ENCODE measurements around the gene ZNF85. TPM values are rescaled to one million over a fixed set of nuclear protein-coding genes. Genes with fewer than 3 reads are reported as not detected.
"Not testable (repeated sequence)": the region's sequence is repeated elsewhere in the genome, so short reads cannot be mapped to it uniquely, and the experiment has no call there.

ZNF85 gene
- total and polyA plus RNA-seq, 2 experiments from 2014 or later = 18.3 to 28.8 TPM

GRCh38 chr19:20928371-20928770 is 5.3 kb downstream of the ZNF85 start:
- Mint-ChIP-seq H3K9me3 (peaks cover 3% of the 10 kb centered on the region; the same call in 1 of the 3 replicates), H3K4me1 (peaks cover 12% of the 10 kb centered on the region), H3K27me3 (ENCODE audit: insufficient read depth, low read depth, poor library complexity) (peaks cover 3% of the 10 kb centered on the region), H3K27ac (peak overlapping the region; percentile 50; the same call in 1 of the 2 replicates), H3K36me3 (ENCODE audit: low read depth) (peaks cover 45% of the 10 kb centered on the region), H3K4me3 (no peak overlapping the region)
- TF ChIP-seq POLR2AphosphoS5 (IDR thresholded peaks at IDR 0.05; ENCODE audit: low read depth) (no peak), ZNF114 (CRISPR knock-in tag; IDR thresholded peaks at IDR 0.05) (no peak), ZNF331 (CRISPR knock-in tag; IDR thresholded peaks at IDR 0.05; ENCODE audit: low read depth) (no peak), CREB1 (CRISPR knock-in tag; IDR thresholded peaks at IDR 0.05; ENCODE audit: low read depth) (no peak), EZH2phosphoT487 (IDR thresholded peaks at IDR 0.05; ENCODE audit: unreplicated experiment) (no peak), REST (IDR thresholded peaks at IDR 0.05; ENCODE audit: unreplicated experiment) (no peak), ETS1 (IDR thresholded peaks at IDR 0.05) (no peak)
- no peaks in the 10 kb centered on the region for H3F3A ChIP-seq (replicated peaks; ENCODE audit: low read depth)
- no peak for ATAC-seq
- no peaks in the 10 kb centered on the region; the same call in 1 of the 2 replicates for H4K20me1 ChIP-seq (replicated peaks; ENCODE audit: insufficient read depth)
- H3K27me3 ChIP-seq (ENCODE audit: insufficient read depth) = no peaks in the 10 kb centered on the region
- no peak overlapping the region for H3K27ac ChIP-seq (ENCODE audit: low read depth)
- H3K79me2 ChIP-seq (replicated peaks; ENCODE audit: insufficient read depth) = peaks cover 96% of the 10 kb centered on the region
- peaks cover 9% of the 10 kb centered on the region for H3K9me2 ChIP-seq (ENCODE audit: insufficient read depth)
- 0 out of 2 replicates have a peak, but pooled peaks cover 7% of the 10 kb centered on the region for H3K4me1 ChIP-seq (ENCODE audit: insufficient read depth)
- H2AFZ ChIP-seq = no peak overlapping the region
- DNase-seq (ENCODE audit: low spot score) = no peak
- H3K4me3 ChIP-seq = no peak overlapping the region
- no peak overlapping the region for H3K4me2 ChIP-seq
- H3K36me3 ChIP-seq (ENCODE audit: insufficient read depth) = 0 out of 2 replicates have a peak, but pooled peaks cover 4% of the 10 kb centered on the region

GRCh38 chr19:20936322-20936947 is 13.4 kb downstream of the ZNF85 start:
- not testable (repeated sequence) for H2AFZ ChIP-seq; H4K20me1 ChIP-seq (replicated peaks; ENCODE audit: insufficient read depth); ATAC-seq; H3K4me1 ChIP-seq (ENCODE audit: insufficient read depth); H3K27me3 Mint-ChIP-seq (ENCODE audit: insufficient read depth, low read depth, poor library complexity); DNase-seq (ENCODE audit: low spot score); H3K27me3 ChIP-seq (ENCODE audit: insufficient read depth); H3K9me2 ChIP-seq (ENCODE audit: insufficient read depth); H3K4me3 Mint-ChIP-seq; H3K4me2 ChIP-seq; H3K4me3 ChIP-seq; H3F3A ChIP-seq (replicated peaks; ENCODE audit: low read depth); H3K27ac ChIP-seq (ENCODE audit: low read depth); H3K4me1 Mint-ChIP-seq; H3K27ac Mint-ChIP-seq; H3K9me3 Mint-ChIP-seq
- peaks cover 77% of the 10 kb centered on the region for H3K36me3 Mint-ChIP-seq (ENCODE audit: low read depth)
- peaks cover 67% of the 10 kb centered on the region for H3K79me2 ChIP-seq (replicated peaks; ENCODE audit: insufficient read depth)
- peaks cover 10% of the 10 kb centered on the region; the same call in 1 of the 2 replicates for H3K36me3 ChIP-seq (ENCODE audit: insufficient read depth)

GRCh38 chr19:20952561-20953095 is 29.6 kb downstream of the ZNF85 start:
- H3K4me1 ChIP-seq (ENCODE audit: insufficient read depth); H3K79me2 ChIP-seq (replicated peaks; ENCODE audit: insufficient read depth); H3K4me1 Mint-ChIP-seq; H3K4me3 Mint-ChIP-seq; H3K27me3 Mint-ChIP-seq (ENCODE audit: insufficient read depth, low read depth, poor library complexity); H3K27me3 ChIP-seq (ENCODE audit: insufficient read depth); H3K9me2 ChIP-seq (ENCODE audit: insufficient read depth); H2AFZ ChIP-seq; H3K4me3 ChIP-seq; H4K20me1 ChIP-seq (replicated peaks; ENCODE audit: insufficient read depth); H3K4me2 ChIP-seq; DNase-seq (ENCODE audit: low spot score); H3F3A ChIP-seq (replicated peaks; ENCODE audit: low read depth); H3K27ac ChIP-seq (ENCODE audit: low read depth); ATAC-seq; H3K27ac Mint-ChIP-seq: not testable (repeated sequence)
- H3K9me3 Mint-ChIP-seq = peaks cover 68% of the 10 kb centered on the region
- H3K36me3 Mint-ChIP-seq (ENCODE audit: low read depth) = peaks cover 45% of the 10 kb centered on the region
- H3K36me3 ChIP-seq (ENCODE audit: insufficient read depth) = peaks cover 33% of the 10 kb centered on the region

Measured in GM23338 (cell line).